HepG2 (cell line): ENCODE results near the gene CEBPZOS. TPM values are rescaled to one million over a fixed set of nuclear protein-coding genes. Genes with fewer than 3 reads are reported as not detected.

Experiments used
- ATAC-seq: fragments of 200-7000 bp; cut with Tn5 transposase; 3 replicates; pipeline ENCODE4 v1.9.1; 2020; ENCODE audit warnings: mild to moderate bottlenecking, moderate library complexity
- BruUV-seq: library from RNA; stranded (reverse); fragments of 400-500 nt; replicated peaks from 2 replicates; lab custom pipeline; 2021; lab: Mats Ljungman, UMichigan
- CTCF ChIA-PET: fragments of 300-600 bp; formaldehyde crosslinking; extraction: SDS; loops from one replicate; lab custom pipeline; 2021; ENCODE audit warnings: low total read pairs, inconsistent platforms, low intra/inter-chr PET ratio; lab: Yijun Ruan, JAX
- POLR2A ChIA-PET: fragments of 350-600 bp; sonication (Branson Sonifier 250); formaldehyde crosslinking; loops from one replicate; lab custom pipeline; 2020; ENCODE audit warnings: antibody characterized with exemption, inconsistent platforms; lab: Yijun Ruan, JAX
- DNase-seq: peaks from one replicate; pipeline ENCODE4 v3.0.0-alpha.2; 2015; ENCODE audit warnings: low spot score
- FAIRE-seq: peaks from 3 replicates; lab custom pipeline; 2011; peaks lifted over from hg19 to GRCh38; lab: Jason Lieb, UNC
- H2AFZ ChIP-seq: one replicate; pipeline ENCODE4 v1.6.1; 2011; ENCODE audit warnings: low read length, inconsistent platforms
- H3K27ac ChIP-seq: fragments of 300-600 bp; 3 replicates; pipeline ENCODE4 v1.8.0; 2011; ENCODE audit warnings: mixed run types, mild to moderate bottlenecking, mixed read lengths, low read length, inconsistent platforms; ENCODE audit not compliant: insufficient read depth; ENCODE audit errors: extremely low read length
- H3K27me3 ChIP-seq, 2 experiments: fragments of 200-600 bp in 1 of 2; 2 replicates in 1 of 2; 3 replicates in 1 of 2; pipeline versions ENCODE4 v1.6.0 to v1.8.0; 2011; ENCODE audit warnings: low read length in 2 of 2, mild to moderate bottlenecking in 2 of 2, moderate library complexity in 2 of 2, inconsistent platforms in 1 of 2; ENCODE audit not compliant: insufficient read depth in 2 of 2, control insufficient read depth in 1 of 2
- H3K36me3 ChIP-seq, 2 experiments: fragments of 200-600 bp in 1 of 2; replicated peaks in 1 of 2; 2 replicates in 1 of 2; 3 replicates in 1 of 2; pipeline versions ENCODE4 v1.5.1 to v1.8.0; 2011; ENCODE audit warnings: low read length in 2 of 2, inconsistent platforms in 1 of 2; ENCODE audit not compliant: insufficient read depth in 2 of 2, control insufficient read depth in 1 of 2
- H3K4me1 ChIP-seq: 2 replicates; pipeline ENCODE4 v1.5.1; 2012; ENCODE audit warnings: low read length, inconsistent platforms; ENCODE audit not compliant: insufficient read depth
- H3K4me2 ChIP-seq: 2 replicates; pipeline ENCODE4 v1.6.0; 2011; ENCODE audit warnings: low read depth, low read length, inconsistent platforms
- H3K4me3 ChIP-seq, 3 experiments: fragments of 200-600 bp in 1 of 3; sonication (generic), shearing (Covaris generic) in 1 of 3; replicated peaks in 1 of 3; 2 replicates each; pipeline ENCODE4 v1.5.1; 2011 to 2016; ENCODE audit warnings: low read length in 3 of 3, inconsistent platforms in 2 of 3, low read depth in 2 of 3, mild to moderate bottlenecking in 2 of 3, control low read depth in 1 of 3, mixed read lengths in 1 of 3; ENCODE audit not compliant: insufficient read depth in 1 of 3
- H3K79me2 ChIP-seq: one replicate; pipeline ENCODE4 v1.6.1; 2011; ENCODE audit warnings: low read length, inconsistent platforms; ENCODE audit not compliant: insufficient read depth
- H3K9ac ChIP-seq: 2 replicates; pipeline ENCODE4 v1.6.0; 2011; ENCODE audit warnings: mild to moderate bottlenecking, low read depth, low read length, inconsistent platforms; ENCODE audit not compliant: insufficient read depth
- H3K9me3 ChIP-seq: 2 replicates; pipeline ENCODE4 v1.5.1; 2012; ENCODE audit warnings: mild to moderate bottlenecking, low read length
- H4K20me1 ChIP-seq: 2 replicates; pipeline ENCODE4 v1.6.0; 2011; ENCODE audit warnings: inconsistent platforms, mild to moderate bottlenecking, low read length, moderate library complexity; ENCODE audit not compliant: insufficient read depth
- HCFC1 ChIP-seq: fragments of 150-350 bp; IDR thresholded peaks from 2 replicates; pipeline ENCODE4 v1.6.1; 2014; ENCODE audit warnings: low read depth, low read length
- IKZF4 ChIP-seq: sonication (generic); formaldehyde crosslinking; IDR thresholded peaks from 2 replicates; pipeline ENCODE4 v1.5.1; 2020; ENCODE audit warnings: borderline replicate concordance, mild to moderate bottlenecking, low read depth, missing genetic modification reagents; ENCODE audit errors: not compliant biosample characterization
- JDP2 ChIP-seq: sonication (generic); formaldehyde crosslinking; IDR thresholded peaks from 2 replicates; pipeline ENCODE4 v1.8.1; 2022; ENCODE audit warnings: missing genetic modification reagents, borderline replicate concordance
- MED8 ChIP-seq: sonication (generic); formaldehyde crosslinking; IDR thresholded peaks from 2 replicates; pipeline ENCODE4 v1.8.1; 2023; ENCODE audit warnings: mild to moderate bottlenecking, missing genetic modification reagents; ENCODE audit not compliant: insufficient replicate concordance
- PATZ1 ChIP-seq: sonication (generic); formaldehyde crosslinking; IDR thresholded peaks from 2 replicates; pipeline ENCODE4 v1.4.0; 2020; ENCODE audit warnings: missing genetic modification reagents
- RNF219 ChIP-seq: sonication (generic); formaldehyde crosslinking; IDR thresholded peaks from 2 replicates; pipeline ENCODE4 v1.5.0; 2020; ENCODE audit warnings: mild to moderate bottlenecking, missing genetic modification reagents
- SIN3A ChIP-seq: IDR thresholded peaks from 2 replicates; pipeline ENCODE4 v1.6.1; 2011; ENCODE audit warnings: low read depth, mild to moderate bottlenecking, control low read depth, low read length, borderline replicate concordance
- SMARCE1 ChIP-seq: fragments of 450-650 bp; IDR thresholded peaks from 2 replicates; pipeline ENCODE4 v1.6.1; 2017; ENCODE audit warnings: borderline replicate concordance
- SRY ChIP-seq: sonication (generic); formaldehyde crosslinking; IDR thresholded peaks from 2 replicates; pipeline ENCODE4 v1.8.0; 2022; ENCODE audit warnings: mild to moderate bottlenecking, missing genetic modification reagents
- TOE1 ChIP-seq: sonication (generic); formaldehyde crosslinking; IDR thresholded peaks from 2 replicates; pipeline ENCODE4 v1.4.0; 2020; ENCODE audit warnings: mild to moderate bottlenecking, missing genetic modification reagents
- ZBTB25 ChIP-seq: IDR thresholded peaks from 2 replicates; pipeline ENCODE4 v1.6.1; 2018; ENCODE audit warnings: missing genetic modification reagents
- ZNF460 ChIP-seq: sonication (generic); formaldehyde crosslinking; IDR thresholded peaks from 2 replicates; pipeline ENCODE4 v1.5.1; 2020; ENCODE audit warnings: missing genetic modification reagents, mild to moderate bottlenecking, borderline replicate concordance
- ZNF468 ChIP-seq: sonication (generic); formaldehyde crosslinking; IDR thresholded peaks from 2 replicates; pipeline ENCODE4 v1.8.0; 2022; ENCODE audit warnings: mild to moderate bottlenecking, moderate library complexity, missing genetic modification reagents
- ZNF660 ChIP-seq: sonication (generic); formaldehyde crosslinking; IDR thresholded peaks from 2 replicates; pipeline ENCODE4 v1.5.1; 2020; ENCODE audit warnings: mild to moderate bottlenecking, low read depth, missing genetic modification reagents, borderline replicate concordance
- ZNF761 ChIP-seq: sonication (generic); formaldehyde crosslinking; conservative IDR thresholded peaks from 2 replicates; pipeline ENCODE4 v1.4.0; 2020; ENCODE audit warnings: mild to moderate bottlenecking, missing genetic modification reagents
- WGBS: methylation state at CpG from one replicate; pipeline ENCODE4 v1.1.6; 2017; ENCODE audit warnings: low lambda C conversion rate; 5-methylcytosine and 5-hydroxymethylcytosine counted together
- in situ Hi-C: cut with HindIII; loops from 2 replicates; pipeline ENCODE4 v1.10.0; 2017; ENCODE audit warnings: low pct_unique_long_range_greater_than_20kb; ENCODE audit not compliant: extremely low pct_ligation_motif_present
- intact Hi-C: fragments of 100-400 bp; cut with micrococcal nuclease; formaldehyde crosslinking; loops from one replicate; pipeline ENCODE4 v1.10.0; 2022; ENCODE audit not compliant: unreplicated experiment
- polyA plus RNA-seq, 8 experiments: library from polyadenylated mRNA; depleted of rRNA in 3 of 8; stranded (reverse) in 7 of 8; unstranded in 1 of 8; fragments of >200 nt; fragmentation: Illumina TruSeq in 4 of 8; extraction: Trizol in 4 of 8; gene quantifications; 2 replicates each; pipeline versions ENCODE4 v1.2.1 to v1.2.3, GENCODE V29; 2011 to 2016; ENCODE audit warnings: low read depth in 4 of 8, missing spikeins in 1 of 8, mixed read lengths in 1 of 8; ENCODE audit not compliant: insufficient read depth in 1 of 8
- total RNA-seq, 5 experiments: library from RNA; depleted of rRNA; stranded (reverse); fragments of >200 nt; fragmentation: Illumina TruSeq; extraction: Trizol; gene quantifications; 2 replicates each; pipeline ENCODE4 v1.2.3, GENCODE V29; 2016; ENCODE audit warnings: low read depth in 1 of 5

CEBPZOS gene
- total and polyA plus RNA-seq, 2 of the 13 experiments (the other 11 are each of a cell fraction or from before 2014, with no cell fraction given): 18.6 to 44.7 TPM

GRCh38 chr2:37230581-37230980 is 34.3 kb downstream of the CEBPZOS start (continued):
- no peak for TF ChIP-seq HCFC1
- TF ChIP-seq ZBTB25 (CRISPR knock-in tag): no peak
- no peak for TF ChIP-seq TOE1 (CRISPR knock-in tag)
- TF ChIP-seq IKZF4 (CRISPR knock-in tag): no peak
- peak; percentile 83 for TF ChIP-seq SIN3A

- ATAC-seq (peak; percentile 98), FAIRE-seq (peak; percentile 82), DNase-seq (peak; percentile 93)
- Histone ChIP-seq H3K36me3 (peaks cover 8 to 23% of the 10 kb centered on the region in 2 experiments), H3K4me3 (peak within 1 kb of the TSS; percentile 84 to 99 (median 95)), H3K27me3 (no peaks in the 10 kb centered on the region; a peak in 1 of 5 replicates), H4K20me1 (peaks cover 16% of the 10 kb centered on the region; the same call in 1 of the 2 replicates), H3K4me1 (peaks cover 51% of the 10 kb centered on the region), H3K9me3 (no peaks in the 10 kb centered on the region), H3K4me2 (peak within 1 kb of the TSS; percentile 88), H3K79me2 (peaks cover 88% of the 10 kb centered on the region), H3K9ac (peak within 1 kb of the TSS; percentile 94), H3K27ac (peak within 1 kb of the TSS; percentile 76), H2AFZ (peak within 1 kb of the TSS; percentile 45)
- 4% methylated on average over 63 of the region's 73 CpGs for WGBS
- ChIA-PET CTCF (no interaction called here), POLR2A (interaction anchor here (0.6 to 2.4 kb wide), 19 partner anchors 9 to 1520 kb away, joined by 3 to 14 read pairs (median 3); partner anchors contain the start of genes CEBPZOS, EIF2AK2, PRKD3 and RMDN2)
- no TSS peak for BruUV-seq
- in situ Hi-C loops: no loop called here
- intact Hi-C loops: loop anchor here (1.0 to 10.0 kb wide), 4 partner anchors 35 to 147 kb away; partner anchors contain the start of genes CEBPZOS, GPATCH11, HEATR5B and PRKD3
- TF ChIP-seq RNF219 (CRISPR knock-in tag) (0 out of 2 replicates have a peak, but pooled peaks have one; percentile 69), ZNF460 (CRISPR knock-in tag) (peak; percentile 34; the same call in 1 of the 2 replicates), ZNF660 (CRISPR knock-in tag) (0 out of 2 replicates have a peak, but pooled peaks have one; percentile 18), ZNF468 (CRISPR knock-in tag) (peak; percentile 92; the same call in 1 of the 2 replicates), JDP2 (CRISPR knock-in tag) (no peak; the same call in 1 of the 2 replicates), ZNF761 (CRISPR knock-in tag) (no peak; the same call in 1 of the 2 replicates), MED8 (CRISPR knock-in tag) (peak; percentile 73), PATZ1 (CRISPR knock-in tag) (peak; percentile 60), SMARCE1 (no peak), SRY (CRISPR knock-in tag) (peak; percentile 96)
Measured at GRCh38 chr2:37231241-37232130, 35.2 kb downstream of the CEBPZOS start, which contains the start of the genes CEBPZ and NDUFAF7. Gene CEBPZ, minus strand, starts transcription at chr2:37231596. Its CDS starts 29 bp downstream, at chr2:37231567. Gene NDUFAF7, plus strand, starts transcription at chr2:37231658. Its CDS starts 48 bp downstream, at chr2:37231706.
